Measurements from ENCODE around the gene ARHGDIB. TPM values are rescaled to one million over a fixed set of nuclear protein-coding genes. Genes with fewer than 3 reads are reported as not detected.

Gene ARHGDIB
- total RNA-seq, 6 experiments from 2014 or later, result 0.76 to 4.8 (median 3.0) TPM

GRCh38 chr12:14927267-14927666 lies 34.1 kb downstream of the ARHGDIB start:
- no peaks in the 10 kb centered on the region for H3K9me3 Mint-ChIP-seq
- no peaks in the 10 kb centered on the region for H3K36me3 Mint-ChIP-seq (ENCODE audit: low read depth)
- peaks cover 3% of the 10 kb centered on the region; the same call in 1 of the 2 replicates for H3K4me1 Mint-ChIP-seq (ENCODE audit: low read depth)
- DNase-seq, result no peak
- no peak for TF ChIP-seq CTCF (IDR thresholded peaks at IDR 0.05)
- H3K27me3 Mint-ChIP-seq (ENCODE audit: insufficient read depth), result peaks cover 7% of the 10 kb centered on the region
- H3K4me3 Mint-ChIP-seq, result no peak overlapping the region
- no peak overlapping the region for H3K27ac Mint-ChIP-seq

GRCh38 chr12:14924541-14924940 lies 36.9 kb downstream of the ARHGDIB start:
- Mint-ChIP-seq H3K4me1 (ENCODE audit: low read depth) (no peaks in the 10 kb centered on the region), H3K4me3 (no peak overlapping the region), H3K9me3 (no peaks in the 10 kb centered on the region), H3K36me3 (ENCODE audit: low read depth) (no peaks in the 10 kb centered on the region), H3K27me3 (ENCODE audit: insufficient read depth) (peaks cover 8% of the 10 kb centered on the region), H3K27ac (no peak overlapping the region)
- DNase-seq, result no peak
- no peak for TF ChIP-seq CTCF (IDR thresholded peaks at IDR 0.05)

GRCh38 chr12:14923944-14924343 lies 37.5 kb downstream of the ARHGDIB start:
- DNase-seq, result no peak
- no peak for TF ChIP-seq CTCF (IDR thresholded peaks at IDR 0.05)
- no peaks in the 10 kb centered on the region for H3K9me3 Mint-ChIP-seq
- peaks cover 8% of the 10 kb centered on the region for H3K27me3 Mint-ChIP-seq (ENCODE audit: insufficient read depth)
- no peak overlapping the region for H3K27ac Mint-ChIP-seq
- H3K4me1 Mint-ChIP-seq (ENCODE audit: low read depth), result no peaks in the 10 kb centered on the region
- H3K4me3 Mint-ChIP-seq, result no peak overlapping the region
- no peaks in the 10 kb centered on the region for H3K36me3 Mint-ChIP-seq (ENCODE audit: low read depth)

GRCh38 chr12:14921218-14921617 lies 40.2 kb downstream of the ARHGDIB start:
- DNase-seq, result no peak
- Mint-ChIP-seq H3K27ac (no peak overlapping the region), H3K9me3 (no peaks in the 10 kb centered on the region), H3K4me1 (ENCODE audit: low read depth) (no peaks in the 10 kb centered on the region), H3K36me3 (ENCODE audit: low read depth) (no peaks in the 10 kb centered on the region), H3K27me3 (ENCODE audit: insufficient read depth) (peaks cover 4% of the 10 kb centered on the region; the same call in 1 of the 2 replicates), H3K4me3 (no peak overlapping the region)
- TF ChIP-seq CTCF (IDR thresholded peaks at IDR 0.05), result no peak

- TF ChIP-seq CTCF (IDR thresholded peaks at IDR 0.05), result no peak
- H3K27ac Mint-ChIP-seq, result no peak overlapping the region
- H3K27me3 Mint-ChIP-seq (ENCODE audit: insufficient read depth), result peaks cover 4% of the 10 kb centered on the region; the same call in 1 of the 2 replicates
- H3K36me3 Mint-ChIP-seq (ENCODE audit: low read depth), result no peaks in the 10 kb centered on the region
- no peaks in the 10 kb centered on the region for H3K9me3 Mint-ChIP-seq
- no peak overlapping the region for H3K4me3 Mint-ChIP-seq
- H3K4me1 Mint-ChIP-seq (ENCODE audit: low read depth), result no peaks in the 10 kb centered on the region
- DNase-seq, result no peak
These were observed 40.8 kb downstream of the ARHGDIB start for GRCh38 chr12:14920475-14921126.
